ENCODE results near the gene SH3TC1. TPM values are rescaled to one million over a fixed set of nuclear protein-coding genes. Genes with fewer than 3 reads are reported as not detected.

Gene SH3TC1
- total and polyA plus RNA-seq, 10 donors = 23.3 to 157 (median 62.0) TPM

DNA sequence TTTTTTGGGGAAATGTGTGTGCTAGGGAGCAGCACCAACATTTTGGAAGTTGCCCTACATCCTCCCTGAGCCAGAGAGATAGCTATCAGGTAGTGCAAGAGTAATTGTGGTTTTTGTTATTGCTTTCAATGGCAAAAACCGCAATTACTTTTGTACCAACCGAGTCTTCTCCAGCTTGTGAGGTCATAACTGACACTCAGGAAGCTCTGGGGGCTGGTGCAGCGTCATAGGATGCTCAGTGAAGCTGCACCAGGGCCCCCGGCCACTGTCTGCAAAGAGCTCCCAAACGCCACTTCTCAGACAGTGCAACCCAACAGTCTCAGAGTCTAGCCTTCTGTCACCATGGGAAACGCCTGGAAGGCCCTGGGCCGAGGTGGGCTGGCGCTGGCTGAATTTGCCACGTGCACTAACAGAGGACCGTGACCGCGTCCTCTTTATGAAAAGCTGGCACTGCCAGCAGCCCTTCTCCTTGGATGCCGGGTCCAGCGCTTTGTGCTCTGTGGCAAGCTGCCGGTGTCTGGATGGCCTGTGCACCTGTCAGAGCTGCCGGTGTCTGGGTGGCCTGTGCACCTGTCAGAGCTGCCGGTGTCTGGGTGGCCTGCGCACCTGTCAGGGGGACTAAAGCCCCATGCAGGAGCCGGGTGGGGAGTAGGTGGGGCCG, 19.4 kb downstream of the SH3TC1 start:
- Histone ChIP-seq H3K4me1 (peaks cover 0 to 39% (median 8%) of the 10 kb centered on the region in 6 donors), H3K27me3 (replicated peaks in 1 of 7) (no peaks in the 10 kb centered on the region), H3K36me3 (peaks cover 0 to 95% (median 72%) of the 10 kb centered on the region in 6 donors), H3K9me3 (no peaks in the 10 kb centered on the region), H3K4me3 (no peak overlapping the region), H3K27ac (peak overlapping the region in 2 of 8 donors; percentile 2 to 27)
- intact Hi-C loops (cut with DNase I; ENCODE audit: low total_unique reads) = no loop called here
- TF ChIP-seq POLR2A (IDR thresholded peaks at IDR 0.05) (no peak), POLR2AphosphoS5 (IDR thresholded peaks at IDR 0.05) (no peak)
- TF ChIP-seq, protein P1, sequence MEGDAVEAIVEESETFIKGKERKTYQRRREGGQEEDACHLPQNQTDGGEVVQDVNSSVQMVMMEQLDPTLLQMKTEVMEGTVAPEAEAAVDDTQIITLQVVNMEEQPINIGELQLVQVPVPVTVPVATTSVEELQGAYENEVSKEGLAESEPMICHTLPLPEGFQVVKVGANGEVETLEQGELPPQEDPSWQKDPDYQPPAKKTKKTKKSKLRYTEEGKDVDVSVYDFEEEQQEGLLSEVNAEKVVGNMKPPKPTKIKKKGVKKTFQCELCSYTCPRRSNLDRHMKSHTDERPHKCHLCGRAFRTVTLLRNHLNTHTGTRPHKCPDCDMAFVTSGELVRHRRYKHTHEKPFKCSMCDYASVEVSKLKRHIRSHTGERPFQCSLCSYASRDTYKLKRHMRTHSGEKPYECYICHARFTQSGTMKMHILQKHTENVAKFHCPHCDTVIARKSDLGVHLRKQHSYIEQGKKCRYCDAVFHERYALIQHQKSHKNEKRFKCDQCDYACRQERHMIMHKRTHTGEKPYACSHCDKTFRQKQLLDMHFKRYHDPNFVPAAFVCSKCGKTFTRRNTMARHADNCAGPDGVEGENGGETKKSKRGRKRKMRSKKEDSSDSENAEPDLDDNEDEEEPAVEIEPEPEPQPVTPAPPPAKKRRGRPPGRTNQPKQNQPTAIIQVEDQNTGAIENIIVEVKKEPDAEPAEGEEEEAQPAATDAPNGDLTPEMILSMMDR (IDR thresholded peaks at IDR 0.05 in 8 of 11, conservative IDR thresholded peaks at IDR 0.05 in 3 of 11) = no peak
- no peak for DNase-seq
- WGBS, 5 donors = 88 to 94% (median 89%) methylated on average over 12 to 20 of the region's 20 CpGs

DNA sequence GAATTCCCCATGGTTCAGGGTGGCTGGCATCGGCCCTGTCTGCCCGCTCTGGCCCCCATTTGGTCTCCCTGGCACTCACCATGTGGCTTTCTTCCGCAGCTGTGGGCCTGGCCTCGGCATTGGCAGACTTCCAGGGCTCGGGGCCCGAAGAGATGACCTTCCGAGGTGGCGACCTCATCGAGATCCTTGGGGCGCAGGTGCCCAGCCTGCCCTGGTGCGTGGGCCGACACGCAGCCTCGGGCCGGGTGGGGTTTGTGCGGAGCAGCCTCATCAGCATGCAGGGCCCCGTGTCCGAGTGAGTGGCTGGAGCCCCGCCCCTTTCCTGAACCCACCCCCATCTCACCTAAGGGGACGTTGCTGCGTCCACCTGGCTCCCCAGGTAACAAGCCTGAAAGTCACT, 20.1 kb downstream of the SH3TC1 start:
- intact Hi-C loops (cut with DNase I; ENCODE audit: low total_unique reads) = no loop called here
- H3K27me3 ChIP-seq (replicated peaks in 1 of 7) = no peaks in the 10 kb centered on the region
- H3K4me3 ChIP-seq = no peak overlapping the region
- WGBS, 5 donors = 75 to 95% (median 85%) methylated on average over 13 to 21 of the region's 21 CpGs
- peak overlapping the region in 3 of 8 donors; percentile 79 to 89 (median 83) for H3K27ac ChIP-seq
- peaks cover 0 to 95% (median 74%) of the 10 kb centered on the region in 6 donors for H3K36me3 ChIP-seq
- no peaks in the 10 kb centered on the region for H3K9me3 ChIP-seq
- H3K4me1 ChIP-seq = peaks cover 0 to 43% (median 10%) of the 10 kb centered on the region in 6 donors
- TF ChIP-seq POLR2A (IDR thresholded peaks at IDR 0.05) = no peak
- peak in 2 of 3 donors; percentile 9 to 48 for TF ChIP-seq POLR2AphosphoS5 (IDR thresholded peaks at IDR 0.05)
- no peak for DNase-seq

DNA sequence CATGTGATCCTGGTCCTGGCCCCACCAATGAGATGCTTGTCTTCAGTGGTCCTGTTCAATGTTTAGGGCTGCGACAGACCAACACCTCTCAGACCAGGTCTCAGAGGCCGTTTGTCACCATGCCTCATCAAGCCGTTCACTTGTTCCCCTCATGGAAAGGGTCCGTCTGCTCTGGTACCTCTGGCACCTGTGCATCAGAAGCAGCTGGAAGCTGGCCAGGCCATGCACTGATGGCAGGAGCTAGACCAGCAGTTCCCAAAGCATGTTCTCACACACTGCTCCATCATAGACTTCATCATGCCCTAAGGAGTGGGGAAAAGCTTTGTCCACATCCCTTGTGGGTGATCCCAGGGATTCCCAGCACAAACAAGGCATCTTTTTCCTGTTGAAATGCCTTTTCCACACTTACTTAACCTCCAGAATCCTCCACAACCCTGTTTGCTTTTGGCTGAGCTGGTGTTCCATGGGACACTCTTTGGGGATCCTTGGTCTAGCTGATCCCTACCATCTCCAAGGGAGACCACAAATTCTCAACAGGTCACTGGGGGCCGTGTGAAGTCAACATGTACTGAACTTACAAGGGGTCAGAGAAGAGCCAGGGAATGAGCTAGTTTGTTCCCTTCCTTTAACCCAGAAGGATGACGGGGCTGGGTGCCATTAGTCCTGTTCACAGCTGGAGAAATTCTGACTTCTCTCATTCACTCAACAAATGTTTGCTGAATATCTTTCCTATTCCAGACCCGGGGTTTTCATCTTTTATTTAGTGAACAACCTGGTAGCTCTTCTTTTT, 21.8 kb downstream of the SH3TC1 start:
- Histone ChIP-seq H3K36me3 (peaks cover 0 to 95% (median 70%) of the 10 kb centered on the region in 6 donors), H3K4me3 (no peak overlapping the region), H3K27me3 (replicated peaks in 1 of 7) (no peaks in the 10 kb centered on the region), H3K9me3 (no peaks in the 10 kb centered on the region), H3K27ac (peak overlapping the region in 6 of 8 donors; percentile 41 to 89 (median 76)), H3K4me1 (peaks cover 0 to 53% (median 22%) of the 10 kb centered on the region in 6 donors)
- no peak for DNase-seq
- WGBS, 5 donors = 76 to 92% (median 87%) methylated on average over 6 to 7 of the region's 7 CpGs
- TF ChIP-seq, protein P1 (IDR thresholded peaks at IDR 0.05 in 8 of 11, conservative IDR thresholded peaks at IDR 0.05 in 3 of 11) = no peak
- TF ChIP-seq POLR2A (IDR thresholded peaks at IDR 0.05) (no peak), POLR2AphosphoS5 (IDR thresholded peaks at IDR 0.05) (no peak)
- intact Hi-C loops (cut with DNase I; ENCODE audit: low total_unique reads) = no loop called here

DNA sequence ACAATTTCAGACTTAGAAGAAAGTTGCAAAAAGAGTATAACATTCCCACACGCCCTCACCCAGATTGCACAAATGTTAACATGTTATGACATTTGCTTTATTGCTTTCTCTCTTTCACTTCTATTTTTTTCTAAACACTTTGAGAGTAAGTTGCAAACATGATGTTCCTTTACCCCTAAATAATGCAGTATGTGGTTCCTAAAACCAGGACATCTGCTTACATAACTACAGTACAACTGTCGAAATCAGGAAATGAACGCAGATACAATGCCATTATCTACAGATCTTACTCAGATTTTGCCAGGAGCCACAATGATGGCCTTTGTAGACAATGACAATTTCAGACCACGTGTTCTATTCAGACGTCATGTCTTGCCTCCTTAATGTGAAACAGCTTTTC, 22.4 kb downstream of the SH3TC1 start:
- no peak for DNase-seq
- TF ChIP-seq POLR2AphosphoS5 (IDR thresholded peaks at IDR 0.05) (peak in 1 of 3 donors; percentile 49), POLR2A (IDR thresholded peaks at IDR 0.05) (no peak)
- H3K4me1 ChIP-seq = peaks cover 0 to 59% (median 28%) of the 10 kb centered on the region in 6 donors
- intact Hi-C loops (cut with DNase I; ENCODE audit: low total_unique reads) = no loop called here
- peak overlapping the region in 6 of 8 donors; percentile 41 to 89 (median 76) for H3K27ac ChIP-seq
- WGBS, 5 donors = 28 to 48% (median 42%) methylated on average over 5 of the region's 5 CpGs
- peaks cover 0 to 95% (median 64%) of the 10 kb centered on the region in 6 donors for H3K36me3 ChIP-seq
- H3K9me3 ChIP-seq = no peaks in the 10 kb centered on the region
- H3K4me3 ChIP-seq = no peak overlapping the region
- no peaks in the 10 kb centered on the region for H3K27me3 ChIP-seq (replicated peaks in 1 of 7)

DNA sequence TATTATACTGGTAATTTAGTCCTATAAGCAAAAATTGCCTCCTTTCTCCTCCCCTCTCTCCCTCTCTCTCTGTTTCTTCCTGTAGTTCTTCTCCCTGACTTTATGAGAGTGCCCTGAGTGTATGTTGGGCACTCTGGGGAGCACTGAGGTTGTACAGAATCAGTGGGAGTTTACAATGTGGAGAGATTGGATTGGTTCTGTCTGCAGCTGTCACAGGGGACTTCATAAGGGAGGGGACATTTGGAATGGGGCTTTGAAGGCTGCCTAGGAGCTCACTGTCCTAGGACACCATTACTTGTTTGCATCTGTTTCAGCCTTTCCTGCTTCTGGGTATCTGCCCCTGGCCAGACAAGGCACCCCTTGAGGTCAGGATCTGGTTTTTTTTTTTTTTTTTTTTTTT, 22.9 kb downstream of the SH3TC1 start:
- peak overlapping the region in 6 of 8 donors; percentile 44 to 89 (median 76) for H3K27ac ChIP-seq
- H3K4me1 ChIP-seq = peaks cover 0 to 64% (median 31%) of the 10 kb centered on the region in 6 donors
- H3K36me3 ChIP-seq = peaks cover 0 to 95% (median 66%) of the 10 kb centered on the region in 6 donors
- H3K27me3 ChIP-seq (replicated peaks in 1 of 7) = no peaks in the 10 kb centered on the region
- TF ChIP-seq POLR2AphosphoS5 (IDR thresholded peaks at IDR 0.05) = no peak
- TF ChIP-seq, protein P1 (IDR thresholded peaks at IDR 0.05 in 8 of 11, conservative IDR thresholded peaks at IDR 0.05 in 3 of 11) = no peak
- no peak for TF ChIP-seq POLR2A (IDR thresholded peaks at IDR 0.05)
- intact Hi-C loops (cut with DNase I; ENCODE audit: low total_unique reads) = no loop called here
- no peak for DNase-seq
- H3K4me3 ChIP-seq = no peak overlapping the region
- H3K9me3 ChIP-seq = no peaks in the 10 kb centered on the region
